ENCODE results near the gene LRRC9.

GRCh38 chr14:60102389-60102788 lies 182.4 kb downstream of the LRRC9 start:
- TF ChIP-seq POLR2A (IDR thresholded peaks at IDR 0.05): no peak
- TF ChIP-seq CTCF (IDR thresholded peaks at IDR 0.05): no peak
